GM21619 (cell line): ENCODE results near the gene OR10H1.
"Not testable (repeated sequence)": the region's sequence is repeated elsewhere in the genome, so short reads cannot be mapped to it uniquely, and the experiment has no call there.

Source experiments
- ATAC-seq: cut with Tn5 transposase; IDR thresholded peaks from one replicate; pipeline ENCODE4 v1.9.1; 2021; ENCODE audit not compliant: unreplicated experiment

Gene OR10H1

GRCh38 chr19:15828611-15829305 lies 13.3 kb upstream of the OR10H1 start:
- not testable (repeated sequence) for ATAC-seq

- no peak for ATAC-seq
Observed at GRCh38 chr19:15828121-15828610, 12.7 kb upstream of the OR10H1 start.

GRCh38 chr19:15825753-15826152 lies 10.3 kb upstream of the OR10H1 start:
- ATAC-seq, result no peak

GRCh38 chr19:15820646-15821045 lies 5.2 kb upstream of the OR10H1 start:
- no peak for ATAC-seq

GRCh38 chr19:15813916-15814315 lies 1.5 kb downstream of the OR10H1 start:
- ATAC-seq, result no peak

- ATAC-seq, result no peak
Observed at GRCh38 chr19:15812060-15812722, 3.3 kb downstream of the OR10H1 start.

GRCh38 chr19:15811476-15811875 lies 4.0 kb downstream of the OR10H1 start:
- ATAC-seq, result no peak

- no peak for ATAC-seq
Observed at GRCh38 chr19:15810335-15810734, 5.1 kb downstream of the OR10H1 start.

GRCh38 chr19:15794279-15794678 lies 21.2 kb downstream of the OR10H1 start:
- ATAC-seq, result not testable (repeated sequence)

GRCh38 chr19:15790096-15790495 lies 25.4 kb downstream of the OR10H1 start:
- ATAC-seq, result no peak

- no peak for ATAC-seq
Observed at GRCh38 chr19:15788594-15789270, 26.7 kb downstream of the OR10H1 start.

GRCh38 chr19:15787611-15788155 lies 27.8 kb downstream of the OR10H1 start, which contains the start of gene OR10H5:
Gene OR10H5, plus strand, starts transcription at chr19:15787661. Its CDS starts 6,388 bp downstream, at chr19:15794049.
- ATAC-seq, result no peak

- not testable (repeated sequence) for ATAC-seq
Observed at GRCh38 chr19:15782896-15783295, 32.6 kb downstream of the OR10H1 start.

- ATAC-seq, result no peak
Observed at GRCh38 chr19:15782211-15782610, 33.3 kb downstream of the OR10H1 start.

- no peak for ATAC-seq
Observed at GRCh38 chr19:15781661-15782060, 33.8 kb downstream of the OR10H1 start.

GRCh38 chr19:15780610-15781418 lies 34.6 kb downstream of the OR10H1 start:
- no peak for ATAC-seq

- ATAC-seq, result no peak
Observed at GRCh38 chr19:15779756-15780476, 35.5 kb downstream of the OR10H1 start.

- ATAC-seq, result no peak
Observed at GRCh38 chr19:15776991-15777970, 38.2 kb downstream of the OR10H1 start.

- ATAC-seq, result no peak
Observed at GRCh38 chr19:15776264-15776663, 39.2 kb downstream of the OR10H1 start.
